ENCODE results near the gene POU4F3.
"Not testable (repeated sequence)": the region's sequence is repeated elsewhere in the genome, so short reads cannot be mapped to it uniquely, and the experiment has no call there.

POU4F3 gene

GRCh38 chr5:146338774-146339714 lies at the start of gene POU4F3:
POU4F3 (plus strand) TSS chr5:146338839; CDS start chr5:146339113, 274 bp downstream.
- Histone ChIP-seq H3K27ac (no peak within 1 kb of the TSS), H3K4me3 (no peak within 1 kb of the TSS)

GRCh38 chr5:146290318-146290717 lies 48.3 kb upstream of the POU4F3 start:
- Histone ChIP-seq H3K4me3 (no peak overlapping the region), H3K27ac (no peak overlapping the region)

GRCh38 chr5:146291421-146292074 lies 47.1 kb upstream of the POU4F3 start:
- H3K27ac ChIP-seq: no peak overlapping the region

GRCh38 chr5:146296245-146296644 lies 42.4 kb upstream of the POU4F3 start:
- H3K4me3 ChIP-seq: no peak overlapping the region
- H3K27ac ChIP-seq: no peak overlapping the region

More at GRCh38 chr5:146291421-146292074, 47.1 kb upstream of the POU4F3 start:
- no peak overlapping the region for H3K4me3 ChIP-seq

- H3K27ac ChIP-seq: not testable (repeated sequence)
Measured at GRCh38 chr5:146298920-146299319, 39.7 kb upstream of the POU4F3 start.

GRCh38 chr5:146301626-146302025 lies 37.0 kb upstream of the POU4F3 start:
- no peak overlapping the region for H3K4me3 ChIP-seq
- H3K27ac ChIP-seq: no peak overlapping the region

More at GRCh38 chr5:146298920-146299319, 39.7 kb upstream of the POU4F3 start:
- H3K4me3 ChIP-seq: not testable (repeated sequence)

- no peak overlapping the region for H3K27ac ChIP-seq
- H3K4me3 ChIP-seq: no peak overlapping the region
Measured at GRCh38 chr5:146302406-146302805, 36.2 kb upstream of the POU4F3 start.

GRCh38 chr5:146306838-146307237 lies 31.8 kb upstream of the POU4F3 start:
- no peak overlapping the region for H3K4me3 ChIP-seq
- H3K27ac ChIP-seq: no peak overlapping the region

GRCh38 chr5:146307796-146308195 lies 30.8 kb upstream of the POU4F3 start:
- no peak overlapping the region for H3K27ac ChIP-seq
- H3K4me3 ChIP-seq: no peak overlapping the region

GRCh38 chr5:146310540-146310939 lies 28.1 kb upstream of the POU4F3 start:
- H3K4me3 ChIP-seq: no peak overlapping the region

GRCh38 chr5:146311278-146311677 lies 27.4 kb upstream of the POU4F3 start:
- Histone ChIP-seq H3K27ac (no peak overlapping the region), H3K4me3 (no peak overlapping the region)

More at GRCh38 chr5:146310540-146310939, 28.1 kb upstream of the POU4F3 start:
- no peak overlapping the region for H3K27ac ChIP-seq

- no peak overlapping the region for H3K27ac ChIP-seq
- H3K4me3 ChIP-seq: no peak overlapping the region
Measured at GRCh38 chr5:146313027-146313426, 25.6 kb upstream of the POU4F3 start.

GRCh38 chr5:146321571-146321970 lies 17.1 kb upstream of the POU4F3 start:
- no peak overlapping the region for H3K4me3 ChIP-seq
- no peak overlapping the region for H3K27ac ChIP-seq

GRCh38 chr5:146327257-146327870 lies 11.3 kb upstream of the POU4F3 start:
- no peak overlapping the region for H3K27ac ChIP-seq
- H3K4me3 ChIP-seq: no peak overlapping the region

GRCh38 chr5:146327989-146328388 lies 10.7 kb upstream of the POU4F3 start:
- Histone ChIP-seq H3K27ac (no peak overlapping the region), H3K4me3 (no peak overlapping the region)

GRCh38 chr5:146329697-146330096 lies 8.9 kb upstream of the POU4F3 start:
- no peak overlapping the region for H3K4me3 ChIP-seq

GRCh38 chr5:146331423-146331822 lies 7.2 kb upstream of the POU4F3 start:
- H3K4me3 ChIP-seq: no peak overlapping the region
- no peak overlapping the region for H3K27ac ChIP-seq

More at GRCh38 chr5:146329697-146330096, 8.9 kb upstream of the POU4F3 start:
- no peak overlapping the region for H3K27ac ChIP-seq

- Histone ChIP-seq H3K4me3 (no peak overlapping the region), H3K27ac (no peak overlapping the region)
Measured at GRCh38 chr5:146334074-146334533, 4.5 kb upstream of the POU4F3 start.

- no peak overlapping the region for H3K27ac ChIP-seq
Measured at GRCh38 chr5:146336197-146336596, 2.4 kb upstream of the POU4F3 start.

GRCh38 chr5:146337264-146337904 lies 1.3 kb upstream of the POU4F3 start:
- no peak overlapping the region for H3K4me3 ChIP-seq
- H3K27ac ChIP-seq: no peak overlapping the region

More at GRCh38 chr5:146336197-146336596, 2.4 kb upstream of the POU4F3 start:
- H3K4me3 ChIP-seq: no peak overlapping the region

Data from skin epidermis (tissue), 12 donors.